IMR-90 (cell line): ENCODE results near the gene DDHD1.

Experiments used
- CEBPB ChIP-seq: IDR thresholded peaks from 2 replicates; pipeline ENCODE4 v1.6.1; 2012; ENCODE audit warnings: low read depth, low read length, improper control_type of control experiment
- CHD1 ChIP-seq: IDR thresholded peaks from 2 replicates; pipeline ENCODE4 v1.6.1; 2012; ENCODE audit warnings: low read depth, low read length, improper control_type of control experiment
- POLR2A ChIP-seq: IDR thresholded peaks from 2 replicates; pipeline ENCODE4 v1.6.1; 2012; ENCODE audit warnings: mild to moderate bottlenecking, low read depth, low read length
- RAD21 ChIP-seq: IDR thresholded peaks from 2 replicates; pipeline ENCODE4 v1.6.1; 2012; ENCODE audit warnings: low read length, improper control_type of control experiment
- RCOR1 ChIP-seq: IDR thresholded peaks from 2 replicates; pipeline ENCODE4 v1.6.1; 2012; ENCODE audit warnings: mild to moderate bottlenecking, low read length, improper control_type of control experiment; ENCODE audit not compliant: insufficient replicate concordance
- RFX5 ChIP-seq: IDR thresholded peaks from 2 replicates; pipeline ENCODE4 v1.8.0; 2012; ENCODE audit warnings: low read depth, mild to moderate bottlenecking, low read length, moderate library complexity
- SMC3 ChIP-seq: fragments of 150-350 bp; IDR thresholded peaks from 2 replicates; pipeline ENCODE4 v1.6.1; 2016; ENCODE audit warnings: low read depth, mild to moderate bottlenecking, antibody characterized with exemption, low read length, moderate library complexity
- TF ChIP-seq, protein P1 (sequence below): fragments of 150-350 bp; IDR thresholded peaks from 2 replicates; pipeline ENCODE4 v1.6.1; 2017; ENCODE audit warnings: mild to moderate bottlenecking, antibody characterized with exemption, low read length, low read depth
- TF ChIP-seq, protein P2 (sequence below): conservative IDR thresholded peaks from 2 replicates; pipeline ENCODE4 v1.5.1; 2012; ENCODE audit warnings: mild to moderate bottlenecking, low read depth, low read length, improper control_type of control experiment
- TF ChIP-seq, protein P3 (sequence below): fragments of 150-350 bp; IDR thresholded peaks from 2 replicates; pipeline ENCODE4 v1.6.1; 2016; ENCODE audit warnings: low read depth, mild to moderate bottlenecking, low read length, moderate library complexity, borderline replicate concordance

DNA sequence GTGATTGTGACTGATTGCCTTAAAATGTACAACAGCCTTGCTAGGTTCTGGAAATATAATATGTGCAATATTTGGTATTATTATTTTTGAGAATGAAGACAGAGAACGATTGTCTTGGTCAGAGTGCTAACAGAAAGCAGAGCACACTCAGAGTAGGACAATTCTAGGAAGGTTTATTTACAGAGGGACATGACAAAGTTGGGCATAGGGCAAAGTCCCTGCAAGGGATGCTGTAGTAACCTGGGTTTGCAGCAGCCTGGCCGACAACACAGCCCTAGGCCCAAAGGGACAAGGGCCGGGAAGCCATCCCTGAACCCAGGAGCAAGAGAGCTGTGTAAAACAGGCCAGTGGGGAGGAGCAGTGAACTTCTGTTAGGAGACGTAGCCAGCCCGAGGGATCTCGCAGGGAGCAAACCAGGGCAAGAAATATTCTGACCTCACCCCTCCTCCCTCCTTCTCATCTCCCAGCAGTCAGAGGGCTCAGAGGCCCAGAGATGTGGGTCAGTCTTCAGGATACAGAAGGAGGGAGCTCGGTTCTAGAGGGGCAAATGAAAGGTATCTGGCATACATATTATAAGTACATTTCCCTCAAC is 151.2 kb downstream of the DDHD1 start:
- TF ChIP-seq POLR2A (no peak), CHD1 (no peak), RCOR1 (no peak), CEBPB (no peak), RAD21 (no peak), RFX5 (no peak), SMC3 (no peak)
- TF ChIP-seq, protein P1, sequence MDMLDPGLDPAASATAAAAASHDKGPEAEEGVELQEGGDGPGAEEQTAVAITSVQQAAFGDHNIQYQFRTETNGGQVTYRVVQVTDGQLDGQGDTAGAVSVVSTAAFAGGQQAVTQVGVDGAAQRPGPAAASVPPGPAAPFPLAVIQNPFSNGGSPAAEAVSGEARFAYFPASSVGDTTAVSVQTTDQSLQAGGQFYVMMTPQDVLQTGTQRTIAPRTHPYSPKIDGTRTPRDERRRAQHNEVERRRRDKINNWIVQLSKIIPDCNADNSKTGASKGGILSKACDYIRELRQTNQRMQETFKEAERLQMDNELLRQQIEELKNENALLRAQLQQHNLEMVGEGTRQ: no peak
- TF ChIP-seq, protein P2, sequence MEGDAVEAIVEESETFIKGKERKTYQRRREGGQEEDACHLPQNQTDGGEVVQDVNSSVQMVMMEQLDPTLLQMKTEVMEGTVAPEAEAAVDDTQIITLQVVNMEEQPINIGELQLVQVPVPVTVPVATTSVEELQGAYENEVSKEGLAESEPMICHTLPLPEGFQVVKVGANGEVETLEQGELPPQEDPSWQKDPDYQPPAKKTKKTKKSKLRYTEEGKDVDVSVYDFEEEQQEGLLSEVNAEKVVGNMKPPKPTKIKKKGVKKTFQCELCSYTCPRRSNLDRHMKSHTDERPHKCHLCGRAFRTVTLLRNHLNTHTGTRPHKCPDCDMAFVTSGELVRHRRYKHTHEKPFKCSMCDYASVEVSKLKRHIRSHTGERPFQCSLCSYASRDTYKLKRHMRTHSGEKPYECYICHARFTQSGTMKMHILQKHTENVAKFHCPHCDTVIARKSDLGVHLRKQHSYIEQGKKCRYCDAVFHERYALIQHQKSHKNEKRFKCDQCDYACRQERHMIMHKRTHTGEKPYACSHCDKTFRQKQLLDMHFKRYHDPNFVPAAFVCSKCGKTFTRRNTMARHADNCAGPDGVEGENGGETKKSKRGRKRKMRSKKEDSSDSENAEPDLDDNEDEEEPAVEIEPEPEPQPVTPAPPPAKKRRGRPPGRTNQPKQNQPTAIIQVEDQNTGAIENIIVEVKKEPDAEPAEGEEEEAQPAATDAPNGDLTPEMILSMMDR: no peak
- TF ChIP-seq, protein P3, sequence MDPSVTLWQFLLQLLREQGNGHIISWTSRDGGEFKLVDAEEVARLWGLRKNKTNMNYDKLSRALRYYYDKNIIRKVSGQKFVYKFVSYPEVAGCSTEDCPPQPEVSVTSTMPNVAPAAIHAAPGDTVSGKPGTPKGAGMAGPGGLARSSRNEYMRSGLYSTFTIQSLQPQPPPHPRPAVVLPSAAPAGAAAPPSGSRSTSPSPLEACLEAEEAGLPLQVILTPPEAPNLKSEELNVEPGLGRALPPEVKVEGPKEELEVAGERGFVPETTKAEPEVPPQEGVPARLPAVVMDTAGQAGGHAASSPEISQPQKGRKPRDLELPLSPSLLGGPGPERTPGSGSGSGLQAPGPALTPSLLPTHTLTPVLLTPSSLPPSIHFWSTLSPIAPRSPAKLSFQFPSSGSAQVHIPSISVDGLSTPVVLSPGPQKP: no peak
